HG03571 (cell line): ENCODE results near the gene NFKBIE.
"Not testable (repeated sequence)": the region's sequence is repeated elsewhere in the genome, so short reads cannot be mapped to it uniquely, and the experiment has no call there.

Experiments used
- ATAC-seq: cut with Tn5 transposase; IDR thresholded peaks from one replicate; pipeline ENCODE4 v1.9.1; 2021; ENCODE audit not compliant: unreplicated experiment

NFKBIE gene

DNA sequence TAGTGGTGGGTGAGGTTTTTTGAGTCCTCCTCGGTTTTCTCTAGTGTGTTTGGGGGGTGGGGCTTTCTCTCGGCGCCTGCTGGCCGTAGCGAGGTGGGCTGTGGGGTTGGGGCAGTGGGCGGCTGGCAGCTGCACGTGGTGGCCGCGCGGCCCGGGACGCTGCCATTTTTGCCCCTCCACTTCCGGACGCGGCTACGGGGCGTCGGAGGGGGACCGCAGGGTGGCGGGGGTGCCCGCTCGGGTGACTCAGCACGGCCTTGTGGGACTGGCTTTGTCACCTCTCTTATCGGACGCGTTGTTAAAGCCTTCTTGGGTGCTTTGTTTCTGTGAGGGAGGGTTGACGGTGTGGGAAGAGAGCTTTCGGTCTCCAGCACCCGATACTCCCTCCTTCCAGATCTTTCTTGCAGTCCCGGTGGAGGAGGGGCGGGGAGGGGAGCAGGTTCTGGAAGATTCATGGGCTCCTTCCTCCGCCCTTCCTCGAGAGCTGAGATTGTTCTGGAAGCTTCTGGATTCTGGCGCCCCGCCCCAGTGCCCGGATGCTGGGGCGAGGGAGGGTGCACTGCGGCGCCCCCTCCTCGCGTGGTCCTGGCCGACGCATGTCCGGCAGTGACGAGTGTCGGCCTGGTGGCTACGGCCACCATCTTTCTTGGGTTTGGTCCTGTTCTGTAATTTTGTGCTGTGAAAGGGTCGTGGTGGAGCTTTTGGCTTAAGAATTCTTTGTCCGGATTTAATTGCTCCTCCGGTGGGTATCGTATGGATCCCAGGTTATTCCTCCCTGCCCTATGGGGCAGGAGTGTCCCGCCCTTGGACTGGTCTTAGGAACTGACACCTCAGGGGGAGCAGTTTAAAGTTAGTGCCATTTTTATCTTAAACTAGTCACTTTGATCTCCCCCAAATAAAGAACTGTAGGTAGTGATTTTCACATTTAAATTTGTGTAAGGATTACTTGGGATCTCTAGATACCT lies 17.7 kb downstream of the NFKBIE start:
- ATAC-seq: peak; percentile 27

DNA sequence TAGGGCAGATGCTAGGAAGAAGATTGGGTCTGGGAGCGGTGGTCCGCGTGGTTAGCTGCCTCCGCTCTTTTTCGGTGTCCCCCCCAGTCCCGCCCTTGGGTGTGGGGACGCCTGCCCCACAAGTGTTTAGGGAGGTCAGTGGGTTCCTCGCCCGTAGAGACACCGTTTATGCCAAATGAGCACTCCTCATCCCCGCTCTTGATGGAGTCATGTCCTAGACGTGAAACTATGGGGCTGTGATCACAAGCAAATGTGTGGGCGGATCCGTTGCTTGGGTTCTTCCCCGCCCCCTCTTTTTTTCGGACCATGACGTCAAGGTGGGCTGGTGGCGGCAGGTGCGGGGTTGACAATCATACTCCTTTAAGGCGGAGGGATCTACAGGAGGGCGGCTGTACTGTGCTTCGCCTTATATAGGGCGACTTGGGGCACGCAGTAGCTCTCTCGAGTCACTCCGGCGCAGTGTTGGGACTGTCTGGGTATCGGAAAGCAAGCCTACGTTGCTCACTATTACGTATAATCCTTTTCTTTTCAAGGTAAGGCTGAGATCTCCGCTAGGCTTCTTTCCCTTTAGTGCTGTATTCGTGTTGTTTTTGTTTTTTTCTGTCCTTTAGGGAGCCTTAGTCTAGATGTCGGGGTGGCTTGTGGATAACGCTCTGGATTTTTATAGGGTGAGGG lies 18.6 kb downstream of the NFKBIE start, which contains the start of gene HSP90AB1:
TSS of gene HSP90AB1 (plus strand) at position 439 of the 675 bp plus-strand sequence. CDS start 1,529 bp downstream, outside the sequence.
- ATAC-seq: peak; percentile 64

DNA sequence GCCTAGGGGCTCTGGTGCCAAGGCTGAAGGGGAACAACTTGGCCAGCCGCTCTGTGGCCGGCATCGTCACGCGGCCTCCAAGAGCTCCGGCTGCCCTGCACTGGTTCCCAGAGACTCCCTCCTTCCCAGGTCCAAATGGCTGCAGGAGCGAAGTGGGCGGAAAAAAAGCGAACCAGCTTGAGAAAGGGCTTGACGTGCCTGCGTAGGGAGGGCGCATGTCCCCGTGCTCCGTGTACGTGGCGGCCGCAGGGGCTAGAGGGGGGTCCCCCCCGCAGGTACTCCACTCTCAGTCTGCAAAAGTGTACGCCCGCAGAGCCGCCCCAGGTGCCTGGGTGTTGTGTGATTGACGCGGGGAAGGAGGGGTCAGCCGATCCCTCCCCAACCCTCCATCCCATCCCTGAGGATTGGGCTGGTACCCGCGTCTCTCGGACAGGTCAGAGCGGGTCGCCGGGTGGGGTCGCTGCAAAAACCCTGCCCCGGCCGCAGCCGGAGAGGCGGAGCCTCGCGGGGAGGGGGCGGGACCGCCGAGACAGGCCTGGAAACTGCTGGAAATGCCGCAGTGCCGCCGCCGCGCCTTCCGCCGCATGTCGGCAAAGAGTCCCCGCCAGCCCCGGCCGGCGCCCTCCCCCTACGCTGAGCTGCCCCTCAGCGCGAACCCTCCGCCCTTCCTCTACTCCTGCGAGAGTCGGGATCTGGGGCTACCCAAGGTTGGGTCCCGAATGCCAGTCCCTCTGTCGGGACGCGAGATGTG lies 19.3 kb downstream of the NFKBIE start:
- peak; percentile 42 for ATAC-seq

DNA sequence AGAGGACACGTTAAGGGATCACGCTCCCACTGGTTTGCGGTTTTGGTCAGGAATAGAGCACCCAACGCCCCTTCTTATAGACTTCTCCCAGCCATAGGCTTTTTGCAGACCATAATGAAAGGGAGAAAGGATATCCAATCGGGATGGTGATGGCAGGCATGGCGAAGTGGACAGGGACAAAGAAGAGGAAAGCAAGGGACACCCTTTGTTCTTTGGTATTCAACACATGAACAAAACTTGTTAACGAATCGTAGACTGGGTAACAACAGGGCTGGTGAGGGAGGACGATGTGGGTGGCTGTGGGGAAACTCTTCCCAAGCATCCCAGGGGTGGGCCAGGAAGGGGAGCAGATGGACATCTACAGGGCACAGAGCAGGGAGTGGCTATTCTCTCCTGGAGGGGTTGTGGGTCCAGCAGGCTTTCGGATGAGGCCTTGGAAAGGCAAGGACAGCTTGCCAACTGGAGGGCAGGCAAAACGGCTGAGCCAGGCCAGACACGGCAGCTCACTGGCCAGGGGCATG lies 19.9 kb downstream of the NFKBIE start:
- no peak for ATAC-seq

DNA sequence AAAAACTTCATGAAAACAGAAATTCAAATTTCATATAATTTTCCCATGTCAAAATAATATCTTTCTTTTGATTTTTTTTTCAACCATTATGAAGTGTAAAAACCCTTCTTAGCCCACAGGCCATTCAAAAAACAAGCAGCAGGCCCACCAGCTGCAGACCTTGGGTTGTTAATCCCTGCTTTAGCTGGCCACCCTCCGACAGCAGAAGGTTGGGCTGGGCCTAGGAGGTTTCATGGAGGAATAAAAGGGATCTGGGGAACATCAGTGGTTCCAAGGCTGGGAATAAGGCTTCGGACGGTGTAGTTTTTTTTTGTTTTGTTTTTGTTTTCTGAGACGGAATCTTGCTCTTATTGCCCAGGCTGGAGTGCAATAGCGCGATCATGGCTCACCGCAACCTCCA lies 22.0 kb downstream of the NFKBIE start:
- ATAC-seq: no peak

DNA sequence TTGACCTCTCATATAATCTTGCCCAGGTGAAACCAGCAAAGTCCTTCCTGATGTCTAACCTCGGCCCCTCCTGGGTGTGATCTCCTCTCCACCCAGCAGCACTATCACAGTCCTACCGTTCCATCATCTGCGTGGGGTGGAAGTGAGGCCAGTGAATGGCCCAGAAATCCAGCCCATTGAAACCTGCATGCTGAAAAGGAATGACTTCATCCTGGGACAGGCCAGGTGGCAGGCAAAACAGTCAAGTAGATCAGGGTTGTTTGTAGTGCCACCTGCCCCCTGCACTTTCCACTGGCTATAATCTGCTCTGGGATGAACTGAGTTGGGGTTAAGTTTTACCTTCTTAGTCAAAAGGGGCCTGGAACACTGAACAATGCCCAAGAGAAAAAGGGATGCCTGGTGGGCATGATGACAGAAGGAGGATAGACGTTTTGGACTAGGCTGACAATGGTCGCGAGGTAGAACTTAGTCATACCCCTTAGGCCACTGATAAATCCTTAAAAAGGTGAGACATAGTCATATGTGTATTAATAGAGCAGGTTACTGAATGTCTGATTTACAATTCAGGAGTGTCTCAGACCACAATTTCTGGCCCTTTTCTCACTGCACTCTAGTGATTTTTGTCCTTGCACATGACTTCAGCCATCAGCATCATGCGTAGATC lies 26.5 kb downstream of the NFKBIE start:
- no peak for ATAC-seq

DNA sequence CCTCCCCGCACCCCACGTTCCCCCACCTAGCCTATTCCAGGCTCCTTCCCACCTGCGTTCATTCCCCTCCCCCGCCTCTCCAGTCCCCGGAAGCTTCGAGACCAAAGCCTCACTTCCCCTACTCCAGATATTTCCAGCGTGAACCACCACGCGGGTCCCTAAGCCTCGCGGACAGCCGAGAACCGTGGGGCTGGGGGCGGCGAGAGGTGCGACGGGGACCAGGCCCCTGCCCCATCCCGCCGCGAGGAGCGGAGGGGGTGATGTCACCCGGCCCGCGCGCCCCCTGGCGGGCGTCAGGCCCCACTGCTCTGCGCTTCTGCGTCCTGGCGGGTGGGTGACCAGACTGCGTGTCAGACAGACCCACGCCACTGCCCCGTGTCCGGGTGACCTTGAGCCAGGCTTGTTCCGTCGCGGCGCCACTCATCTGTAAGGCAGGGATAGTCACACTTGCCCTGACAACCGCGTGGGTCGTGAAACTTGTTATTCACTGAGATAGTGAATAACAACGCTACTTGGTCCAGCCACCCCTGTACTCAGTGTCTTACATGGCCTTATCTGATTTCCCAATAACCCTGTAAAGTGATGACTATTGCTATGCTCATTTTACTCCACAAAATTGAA lies 27.4 kb downstream of the NFKBIE start:
- peak; percentile 88 for ATAC-seq

DNA sequence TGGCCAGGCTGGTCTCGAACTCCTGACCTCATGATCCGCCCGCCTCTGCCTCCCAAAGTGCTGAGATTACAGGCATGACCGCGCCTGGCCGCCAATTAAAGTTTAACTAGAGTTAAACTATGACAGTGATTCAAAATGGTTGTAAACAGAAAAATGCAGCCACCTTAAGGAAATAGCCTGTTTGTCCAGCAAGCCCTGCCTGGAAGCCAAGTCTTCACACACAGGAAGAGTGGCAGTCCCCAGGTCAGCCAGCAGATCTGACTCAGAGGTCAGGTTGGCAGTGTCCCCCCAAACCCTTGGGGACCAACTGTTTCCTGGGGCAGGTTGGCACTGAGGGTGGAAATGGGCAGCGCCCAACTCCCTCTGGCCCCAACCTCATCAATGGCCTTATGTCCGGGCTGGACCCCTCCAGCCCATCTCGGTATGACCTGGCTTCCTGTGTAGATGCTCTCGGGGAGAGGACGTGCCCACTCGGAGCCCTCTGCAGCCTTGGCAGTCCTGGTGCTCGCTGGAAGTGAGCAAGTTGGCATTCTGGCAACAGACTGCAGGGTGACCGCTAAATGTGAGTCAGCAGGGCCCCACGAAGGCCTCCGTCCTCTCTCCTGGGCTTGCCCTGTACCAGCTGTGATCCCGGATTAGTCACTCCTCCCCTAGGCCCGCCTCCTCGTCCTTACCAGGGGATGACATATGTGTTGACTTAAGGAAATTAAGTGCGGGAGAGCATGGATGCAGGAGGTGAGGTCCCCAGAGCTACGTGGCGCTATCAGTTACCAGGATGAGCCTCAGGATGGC lies 28.1 kb downstream of the NFKBIE start:
- ATAC-seq: peak; percentile 47

DNA sequence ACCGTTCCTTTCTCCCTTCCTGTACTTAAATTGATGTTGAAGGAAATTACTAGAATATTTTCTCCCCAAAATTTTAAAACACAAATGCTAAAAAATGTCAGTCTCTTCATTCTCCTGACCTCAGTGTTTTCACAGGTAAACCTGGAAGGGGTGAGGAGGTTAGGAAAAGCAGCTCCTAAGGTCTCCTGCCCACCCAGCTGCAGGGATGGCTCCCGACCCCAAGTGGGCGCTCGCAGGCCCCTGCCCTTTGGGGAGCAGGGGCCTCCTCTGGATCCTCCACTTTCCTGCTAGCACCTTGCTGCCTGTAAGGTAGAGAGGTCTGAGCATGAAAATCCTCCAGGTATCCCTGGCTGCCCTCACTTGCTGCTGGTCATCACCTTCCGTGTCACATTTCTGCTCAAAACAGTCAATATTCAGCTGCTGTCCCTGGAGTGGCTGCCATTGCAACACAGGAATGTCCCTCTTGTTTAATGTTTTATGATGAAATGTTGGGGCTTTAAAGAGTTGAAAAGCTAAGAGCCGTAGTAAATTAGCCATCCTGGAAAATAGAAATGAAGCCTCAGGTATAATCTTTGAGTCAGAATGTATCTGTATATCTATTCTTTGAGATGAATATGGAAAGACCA lies 29.3 kb downstream of the NFKBIE start:
- ATAC-seq: no peak

DNA sequence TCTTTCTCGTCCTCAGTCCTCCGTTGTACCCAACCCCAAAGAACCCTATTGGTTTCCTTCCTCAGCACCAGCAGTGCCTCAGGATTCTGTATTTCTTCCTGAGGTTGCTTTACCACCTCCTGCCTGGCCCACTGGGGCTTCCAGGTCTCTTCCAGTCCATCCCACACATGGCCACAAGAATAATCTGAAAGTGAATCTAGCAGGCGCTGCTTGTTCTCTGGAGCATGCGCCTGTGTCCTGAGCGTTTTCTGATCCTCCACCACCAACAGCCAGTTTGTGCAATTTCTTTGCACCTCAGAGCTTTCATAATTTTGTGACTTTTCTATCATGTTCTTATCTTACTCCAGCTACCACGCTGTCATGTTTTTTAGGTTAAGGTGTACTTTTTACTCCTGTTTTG lies 30.1 kb downstream of the NFKBIE start:
- ATAC-seq: no peak

DNA sequence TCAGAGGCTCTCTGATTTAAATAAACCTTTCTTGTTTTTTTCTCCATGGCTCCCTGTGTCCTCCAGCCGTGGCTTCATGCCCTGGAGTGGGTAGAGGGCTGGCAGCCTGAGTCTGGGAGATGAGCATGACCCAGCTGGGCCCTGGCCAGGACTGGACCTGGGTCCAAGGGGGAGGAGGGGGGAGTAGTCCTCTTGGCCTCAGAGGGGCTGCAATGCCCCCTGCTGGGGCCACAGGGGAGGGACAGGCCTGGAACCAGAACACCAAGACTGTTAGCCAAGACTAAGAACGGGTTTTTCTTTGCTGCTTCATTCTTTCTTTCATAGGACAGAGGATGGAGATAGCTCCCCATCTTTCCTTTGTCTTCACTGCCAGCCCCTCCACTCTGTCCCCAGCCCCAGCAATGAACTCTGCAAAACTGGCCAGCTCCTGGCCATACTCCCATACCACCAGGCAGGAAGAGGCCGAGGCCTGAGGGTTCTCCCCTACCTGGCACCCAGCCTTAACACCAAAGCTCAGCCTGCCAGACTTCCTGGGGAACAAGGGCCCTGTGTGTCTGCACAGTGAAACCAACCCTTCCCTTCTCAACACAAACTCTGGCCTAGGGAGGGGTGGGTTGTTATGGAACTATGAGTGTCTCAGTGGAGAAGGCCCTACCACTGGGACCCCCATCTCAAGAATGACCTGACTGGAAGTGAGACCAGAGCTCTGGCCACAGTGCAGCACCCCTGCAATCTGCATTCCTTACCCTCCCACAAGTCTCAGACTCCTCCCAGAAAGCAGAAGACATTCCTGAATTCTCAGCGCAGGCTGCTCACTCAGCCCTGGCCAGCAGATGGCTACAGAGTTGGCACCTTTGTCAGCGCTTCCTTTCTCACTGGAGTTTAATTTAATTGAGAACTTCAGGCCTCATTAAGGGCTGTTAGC lies 31.0 kb downstream of the NFKBIE start:
- ATAC-seq: no peak

DNA sequence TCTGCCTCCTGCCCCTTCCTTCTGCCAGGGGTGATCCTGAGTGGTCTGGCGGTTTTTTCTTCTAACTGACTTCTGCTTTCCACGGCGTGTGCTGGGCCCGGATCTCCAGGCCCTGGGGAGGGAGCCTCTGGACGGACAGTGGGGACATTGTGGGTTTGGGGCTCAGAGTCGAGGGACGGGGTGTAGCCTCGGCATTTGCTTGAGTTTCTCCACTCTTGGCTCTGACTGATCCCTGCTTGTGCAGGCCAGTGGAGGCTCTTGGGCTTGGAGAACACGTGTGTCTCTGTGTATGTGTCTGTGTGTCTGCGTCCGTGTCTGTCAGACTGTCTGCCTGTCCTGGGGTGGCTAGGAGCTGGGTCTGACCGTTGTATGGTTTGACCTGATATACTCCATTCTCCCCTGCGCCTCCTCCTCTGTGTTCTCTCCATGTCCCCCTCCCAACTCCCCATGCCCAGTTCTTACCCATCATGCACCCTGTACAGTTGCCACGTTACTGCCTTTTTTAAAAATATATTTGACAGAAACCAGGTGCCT lies 31.7 kb downstream of the NFKBIE start:
- no peak for ATAC-seq

DNA sequence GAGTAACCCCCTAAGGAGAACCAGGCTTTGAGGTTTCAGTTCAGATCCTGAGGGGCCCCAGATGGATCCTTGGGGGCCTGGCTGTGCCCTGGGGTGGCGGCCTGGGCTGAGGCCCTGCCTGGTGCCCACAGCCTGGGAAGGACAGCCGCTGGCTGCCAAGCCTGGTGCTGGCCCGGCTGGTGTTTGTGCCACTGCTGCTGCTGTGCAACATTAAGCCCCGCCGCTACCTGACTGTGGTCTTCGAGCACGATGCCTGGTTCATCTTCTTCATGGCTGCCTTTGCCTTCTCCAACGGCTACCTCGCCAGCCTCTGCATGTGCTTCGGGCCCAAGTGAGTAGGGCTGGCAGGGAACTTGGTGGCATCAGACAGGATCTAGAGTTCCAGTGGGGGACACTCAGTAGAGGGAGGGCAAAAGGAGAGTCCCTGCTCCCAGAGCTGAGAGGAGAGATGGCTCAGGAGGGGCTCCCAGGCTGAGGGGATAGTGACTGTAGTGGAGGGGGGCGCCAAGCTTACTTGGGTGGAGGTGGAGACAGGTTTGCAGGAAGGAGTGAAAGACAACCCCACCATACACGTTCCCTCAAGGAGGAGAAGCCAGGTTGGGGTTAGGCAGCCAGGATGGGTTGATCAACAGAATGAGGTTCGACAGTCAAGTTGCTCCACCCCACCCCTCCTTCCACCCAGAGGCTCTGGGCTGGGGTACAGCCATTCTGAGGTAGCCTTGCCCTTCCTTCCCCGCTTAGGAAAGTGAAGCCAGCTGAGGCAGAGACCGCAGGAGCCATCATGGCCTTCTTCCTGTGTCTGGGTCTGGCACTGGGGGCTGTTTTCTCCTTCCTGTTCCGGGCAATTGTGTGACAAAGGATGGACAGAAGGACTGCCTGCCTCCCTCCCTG lies 32.4 kb downstream of the NFKBIE start:
- no peak for ATAC-seq

DNA sequence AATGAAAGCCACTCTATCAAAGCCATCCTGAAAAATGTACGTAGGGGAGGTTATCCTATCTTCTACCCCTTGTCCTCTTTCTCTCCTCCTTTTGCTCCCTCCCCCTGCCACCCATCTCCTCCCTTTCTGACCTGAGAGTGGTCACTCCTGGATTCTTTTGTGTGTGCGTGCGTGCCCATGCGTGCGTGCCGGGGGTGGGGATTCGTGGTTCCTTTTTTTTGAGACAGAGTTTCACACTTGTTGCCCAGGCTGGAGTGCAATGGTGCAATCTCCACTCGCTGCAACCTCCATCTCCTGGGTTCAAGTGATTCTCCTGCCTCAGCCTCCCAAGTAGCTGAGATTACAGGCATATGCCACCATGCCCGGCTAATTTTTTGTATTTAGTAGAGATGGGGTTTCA lies 33.9 kb downstream of the NFKBIE start:
- not testable (repeated sequence) for ATAC-seq

DNA sequence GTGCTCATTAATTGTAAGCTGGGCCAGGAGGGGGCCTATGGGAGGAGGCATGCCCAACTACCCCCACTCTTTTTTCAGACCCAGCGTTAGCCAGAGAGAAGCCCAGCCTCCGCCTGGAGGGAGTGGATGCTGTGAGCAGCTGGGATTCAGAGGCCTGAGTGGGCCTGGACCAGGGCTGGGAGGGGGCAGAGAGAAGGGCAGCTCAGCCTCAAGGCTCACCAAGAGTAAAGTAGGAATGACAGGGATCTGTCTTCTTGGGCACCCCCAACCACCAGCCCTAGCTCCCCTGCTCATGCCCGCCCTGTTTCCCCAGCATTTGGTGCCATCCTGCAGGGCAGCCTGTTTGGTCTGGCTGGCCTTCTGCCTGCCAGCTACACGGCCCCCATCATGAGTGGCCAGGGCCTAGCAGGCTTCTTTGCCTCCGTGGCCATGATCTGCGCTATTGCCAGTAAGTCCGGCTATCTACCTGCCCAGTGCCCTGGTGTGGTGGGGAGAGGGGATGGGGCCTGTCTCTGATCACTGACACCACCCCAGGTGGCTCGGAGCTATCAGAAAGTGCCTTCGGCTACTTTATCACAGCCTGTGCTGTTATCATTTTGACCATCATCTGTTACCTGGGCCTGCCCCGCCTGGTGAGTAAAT lies 35.2 kb downstream of the NFKBIE start:
- ATAC-seq: no peak

DNA sequence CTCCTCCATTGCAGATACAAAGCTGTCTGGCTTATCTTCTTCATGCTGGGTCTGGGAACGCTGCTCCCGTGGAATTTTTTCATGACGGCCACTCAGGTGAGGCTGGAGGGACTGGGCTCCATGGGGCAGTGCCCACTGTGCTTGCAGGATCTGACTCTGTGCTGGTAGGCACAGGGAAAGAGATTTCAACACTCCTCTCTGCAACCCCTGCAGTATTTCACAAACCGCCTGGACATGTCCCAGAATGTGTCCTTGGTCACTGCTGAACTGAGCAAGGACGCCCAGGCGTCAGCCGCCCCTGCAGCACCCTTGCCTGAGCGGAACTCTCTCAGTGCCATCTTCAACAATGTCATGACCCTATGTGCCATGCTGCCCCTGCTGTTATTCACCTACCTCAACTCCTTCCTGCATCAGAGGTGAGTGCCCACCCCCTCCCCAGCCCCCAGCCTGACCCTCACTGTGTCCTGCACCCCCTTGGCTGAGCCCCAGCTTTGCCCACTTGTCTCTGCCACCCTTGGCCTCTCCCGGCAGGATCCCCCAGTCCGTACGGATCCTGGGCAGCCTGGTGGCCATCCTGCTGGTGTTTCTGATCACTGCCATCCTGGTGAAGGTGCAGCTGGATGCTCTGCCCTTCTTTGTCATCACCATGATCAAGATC lies 35.8 kb downstream of the NFKBIE start:
- no peak for ATAC-seq
